Left lobe of liver (tissue), 2 donors: ENCODE data around the gene PDC. TPM values are rescaled to one million over a fixed set of nuclear protein-coding genes. Genes with fewer than 3 reads are reported as not detected.

Source experiments
- ATAC-seq: fragments of 200-7000 bp; cut with Tn5 transposase; one replicate; pipeline ENCODE4 v1.9.1; 2020; ENCODE audit warnings: mild to moderate bottlenecking, moderate library complexity
- DNase-seq: peaks from one replicate; pipeline ENCODE4 v3.0.0-alpha.2; 2020; ENCODE audit warnings: low spot score
- total RNA-seq: library from RNA; stranded (reverse); gene quantifications from one replicate; pipeline ENCODE4 v1.2.1, GENCODE V29; 2021
- donor health status: DM: no; HTN: no; CAD: no; lungs with moderate emphysema.
- donor health status: DM: no; HTN: yes; CAD: no.

The PDC gene
- total RNA-seq, result not detected

- DNase-seq (no peak), ATAC-seq (no peak)
Measured at GRCh38 chr1:186461014-186461413, at the start of gene PDC. TSS of gene PDC (minus strand) at chr1:186461114. CDS start at chr1:186449459, 11,655 bp downstream.

GRCh38 chr1:186503190-186503589, 42.3 kb upstream of the PDC start:
- ATAC-seq (no peak), DNase-seq (no peak)

GRCh38 chr1:186502087-186502486, 41.2 kb upstream of the PDC start:
- no peak for ATAC-seq
- no peak for DNase-seq

- ATAC-seq (no peak), DNase-seq (no peak)
Measured at GRCh38 chr1:186500804-186501203, 39.9 kb upstream of the PDC start.

GRCh38 chr1:186499571-186499970, 38.7 kb upstream of the PDC start:
- ATAC-seq, result no peak
- no peak for DNase-seq

GRCh38 chr1:186498695-186499389, 37.9 kb upstream of the PDC start:
- DNase-seq (no peak), ATAC-seq (no peak)

GRCh38 chr1:186498071-186498470, 37.2 kb upstream of the PDC start:
- ATAC-seq, result no peak

GRCh38 chr1:186497651-186498050, 36.7 kb upstream of the PDC start:
- DNase-seq (no peak), ATAC-seq (no peak)

More at GRCh38 chr1:186498071-186498470, 37.2 kb upstream of the PDC start:
- no peak for DNase-seq

- DNase-seq (no peak), ATAC-seq (no peak)
Measured at GRCh38 chr1:186496171-186496851, 35.4 kb upstream of the PDC start.

GRCh38 chr1:186494832-186495271, 33.9 kb upstream of the PDC start:
- DNase-seq (no peak), ATAC-seq (no peak)

- ATAC-seq (no peak), DNase-seq (no peak)
Measured at GRCh38 chr1:186492531-186493291, 31.8 kb upstream of the PDC start.

GRCh38 chr1:186491336-186491735, 30.4 kb upstream of the PDC start:
- DNase-seq (no peak), ATAC-seq (no peak)

- DNase-seq, result no peak
- no peak for ATAC-seq
Measured at GRCh38 chr1:186487163-186487562, 26.2 kb upstream of the PDC start.

GRCh38 chr1:186486061-186486460, 25.1 kb upstream of the PDC start:
- ATAC-seq, result no peak
- DNase-seq, result no peak

GRCh38 chr1:186483561-186483960, 22.6 kb upstream of the PDC start:
- DNase-seq (no peak), ATAC-seq (no peak)

- ATAC-seq, result peak; percentile 86
- no peak for DNase-seq
Measured at GRCh38 chr1:186482661-186483255, 21.8 kb upstream of the PDC start.

GRCh38 chr1:186481303-186481888, 20.5 kb upstream of the PDC start:
- no peak for ATAC-seq
- DNase-seq, result no peak

GRCh38 chr1:186479162-186479561, 18.2 kb upstream of the PDC start:
- DNase-seq, result no peak

GRCh38 chr1:186476264-186477040, 15.5 kb upstream of the PDC start:
- ATAC-seq, result no peak

More at GRCh38 chr1:186479162-186479561, 18.2 kb upstream of the PDC start:
- ATAC-seq, result no peak

GRCh38 chr1:186474208-186474607, 13.3 kb upstream of the PDC start:
- ATAC-seq (no peak), DNase-seq (no peak)

More at GRCh38 chr1:186476264-186477040, 15.5 kb upstream of the PDC start:
- DNase-seq, result no peak
